ENCODE results near the gene TBC1D9B. TPM values are rescaled to one million over a fixed set of nuclear protein-coding genes. Genes with fewer than 3 reads are reported as not detected.

The TBC1D9B gene
- total RNA-seq, 1 donor from 2014 or later, result 92.4 TPM

DNA sequence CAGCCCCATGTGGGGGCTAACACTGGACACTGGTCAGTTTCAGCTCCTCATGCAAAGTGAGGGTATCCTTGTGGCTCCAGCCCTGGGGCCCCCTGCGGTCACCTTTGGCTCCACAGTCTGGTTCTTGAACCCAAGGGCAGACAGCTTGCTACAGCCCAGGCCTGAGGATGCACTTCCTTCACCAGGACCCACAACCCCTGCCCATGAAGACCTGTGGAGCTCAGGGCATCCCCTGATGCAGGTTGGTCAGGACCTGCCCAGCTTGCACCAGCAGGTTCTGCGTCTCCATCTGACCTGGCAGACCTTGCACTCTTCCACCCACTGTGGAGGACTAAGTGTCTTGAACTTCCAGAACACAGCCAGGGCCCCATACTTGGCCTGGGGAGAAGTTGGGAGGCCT, 45.4 kb downstream of the TBC1D9B start:
- Histone ChIP-seq H3K36me3 (peaks cover 45% of the 10 kb centered on the region), H3K9me3 (no peaks in the 10 kb centered on the region), H3K27me3 (no peaks in the 10 kb centered on the region), H3K4me1 (peaks cover 7% of the 10 kb centered on the region), H3K27ac (no peak overlapping the region), H3K4me3 (no peak overlapping the region)
- TF ChIP-seq, protein P1, sequence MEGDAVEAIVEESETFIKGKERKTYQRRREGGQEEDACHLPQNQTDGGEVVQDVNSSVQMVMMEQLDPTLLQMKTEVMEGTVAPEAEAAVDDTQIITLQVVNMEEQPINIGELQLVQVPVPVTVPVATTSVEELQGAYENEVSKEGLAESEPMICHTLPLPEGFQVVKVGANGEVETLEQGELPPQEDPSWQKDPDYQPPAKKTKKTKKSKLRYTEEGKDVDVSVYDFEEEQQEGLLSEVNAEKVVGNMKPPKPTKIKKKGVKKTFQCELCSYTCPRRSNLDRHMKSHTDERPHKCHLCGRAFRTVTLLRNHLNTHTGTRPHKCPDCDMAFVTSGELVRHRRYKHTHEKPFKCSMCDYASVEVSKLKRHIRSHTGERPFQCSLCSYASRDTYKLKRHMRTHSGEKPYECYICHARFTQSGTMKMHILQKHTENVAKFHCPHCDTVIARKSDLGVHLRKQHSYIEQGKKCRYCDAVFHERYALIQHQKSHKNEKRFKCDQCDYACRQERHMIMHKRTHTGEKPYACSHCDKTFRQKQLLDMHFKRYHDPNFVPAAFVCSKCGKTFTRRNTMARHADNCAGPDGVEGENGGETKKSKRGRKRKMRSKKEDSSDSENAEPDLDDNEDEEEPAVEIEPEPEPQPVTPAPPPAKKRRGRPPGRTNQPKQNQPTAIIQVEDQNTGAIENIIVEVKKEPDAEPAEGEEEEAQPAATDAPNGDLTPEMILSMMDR (IDR thresholded peaks at IDR 0.05), result no peak
- DNase-seq (no peak), ATAC-seq (no peak)
- intact Hi-C loops (cut with DNase I), result no loop called here

DNA sequence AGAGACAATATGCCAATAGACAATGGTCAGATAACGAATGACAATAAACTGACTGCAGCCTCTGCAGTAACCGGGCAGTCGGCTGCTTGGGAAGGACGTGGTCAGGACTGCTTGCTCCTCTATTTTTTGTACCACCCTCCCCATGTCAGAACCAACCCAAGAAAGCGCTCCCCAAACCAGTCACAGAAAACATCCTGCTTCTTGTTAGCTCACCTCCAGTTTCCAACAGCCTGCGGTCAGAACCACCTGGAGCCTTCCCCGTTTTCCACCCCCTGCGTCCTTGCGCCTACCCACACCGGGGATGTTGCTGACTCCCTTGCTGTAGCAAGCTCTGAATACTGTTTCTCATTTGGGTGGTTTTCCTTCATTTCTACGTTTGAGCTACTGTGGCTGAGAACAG, 47.4 kb downstream of the TBC1D9B start:
- no peak for ATAC-seq
- H3K4me1 ChIP-seq, result peaks cover 10% of the 10 kb centered on the region
- no peak overlapping the region for H3K4me3 ChIP-seq
- H3K27ac ChIP-seq, result no peak overlapping the region
- intact Hi-C loops (cut with DNase I), result no loop called here
- no peaks in the 10 kb centered on the region for H3K9me3 ChIP-seq
- TF ChIP-seq, protein P1 (IDR thresholded peaks at IDR 0.05), result no peak
- DNase-seq, result no peak
- peaks cover 27% of the 10 kb centered on the region for H3K36me3 ChIP-seq
- H3K27me3 ChIP-seq, result no peaks in the 10 kb centered on the region

DNA sequence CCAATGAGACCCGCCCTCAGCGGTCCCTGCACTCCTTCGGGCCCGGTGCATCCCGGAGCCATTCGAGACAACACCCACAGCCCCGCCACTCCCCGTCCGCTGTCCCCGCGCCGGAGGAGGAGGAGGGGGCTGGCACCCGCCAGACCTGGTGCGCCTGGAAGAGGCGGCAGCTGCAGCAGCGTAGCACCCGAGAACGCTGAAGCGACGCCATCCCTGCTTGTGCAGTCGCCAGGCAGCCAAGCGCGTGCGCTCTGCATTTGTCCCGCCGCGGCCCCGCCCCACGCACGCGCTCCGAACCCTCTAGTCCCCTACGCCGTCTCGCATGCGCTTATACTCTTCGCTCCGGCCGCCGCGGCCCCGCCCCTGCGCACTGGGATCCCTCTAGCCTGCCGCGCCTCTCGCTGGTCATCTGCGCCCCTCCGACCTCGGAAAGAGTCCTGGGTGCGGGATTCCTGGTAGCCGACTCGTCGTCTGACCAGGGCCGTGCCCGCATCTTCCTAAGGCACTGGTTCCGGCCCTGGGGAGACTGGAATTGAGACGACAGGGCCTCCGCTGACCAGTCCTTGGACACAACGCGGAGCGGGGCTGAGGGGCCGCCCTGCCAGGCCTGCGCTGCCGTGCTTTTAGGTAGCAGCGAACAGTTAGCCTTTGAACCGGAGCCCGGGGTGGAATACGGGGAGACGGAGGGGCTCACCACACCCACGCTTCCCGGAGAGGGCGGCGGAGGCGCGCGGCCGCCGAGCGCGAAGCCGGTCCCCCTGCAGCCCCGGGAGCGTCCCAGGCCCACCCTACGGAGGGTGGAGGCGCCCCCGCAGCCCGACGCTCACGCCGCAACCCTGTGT, 48.9 kb downstream of the TBC1D9B start, which contains the start of gene MRNIP:
TSS of gene MRNIP (minus strand) at position 232 of the 842 bp plus-strand sequence. CDS start at position 211, 21 bp downstream.
- ATAC-seq (peak; percentile 99), DNase-seq (peak; percentile 99)
- peak within 1 kb of the TSS; percentile 82 for H3K27ac ChIP-seq
- peaks cover 10% of the 10 kb centered on the region for H3K4me1 ChIP-seq
- H3K4me3 ChIP-seq, result peak within 1 kb of the TSS; percentile 94
- H3K27me3 ChIP-seq, result no peaks in the 10 kb centered on the region
- TF ChIP-seq, protein P1 (IDR thresholded peaks at IDR 0.05), result no peak
- intact Hi-C loops (cut with DNase I), result no loop called here
- peaks cover 17% of the 10 kb centered on the region for H3K36me3 ChIP-seq
- no peaks in the 10 kb centered on the region for H3K9me3 ChIP-seq

DNA sequence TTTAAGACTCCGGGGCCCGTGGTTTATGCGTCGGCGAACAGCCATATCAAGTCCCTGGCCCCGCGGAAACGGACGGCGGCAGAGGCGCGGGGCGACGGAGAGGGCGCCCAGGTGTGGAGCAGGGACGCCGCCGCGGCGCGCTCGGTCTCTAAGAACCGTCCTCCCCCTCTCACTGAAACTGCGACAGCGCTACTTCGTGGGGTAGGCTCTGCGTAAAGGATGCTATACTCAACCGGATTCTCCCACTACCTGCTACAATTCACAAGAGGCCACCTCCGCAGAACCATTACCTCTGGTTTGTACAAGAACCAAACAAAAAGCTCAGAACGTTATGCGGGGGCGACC, 49.5 kb downstream of the TBC1D9B start:
- intact Hi-C loops (cut with DNase I), result no loop called here
- Histone ChIP-seq H3K27me3 (no peaks in the 10 kb centered on the region), H3K36me3 (peaks cover 12% of the 10 kb centered on the region), H3K4me3 (peak overlapping the region; percentile 94), H3K27ac (peak overlapping the region; percentile 82), H3K9me3 (no peaks in the 10 kb centered on the region), H3K4me1 (peaks cover 10% of the 10 kb centered on the region)
- peak; percentile 57 for ATAC-seq
- DNase-seq, result peak; percentile 75
- TF ChIP-seq, protein P1 (IDR thresholded peaks at IDR 0.05), result no peak

DNA sequence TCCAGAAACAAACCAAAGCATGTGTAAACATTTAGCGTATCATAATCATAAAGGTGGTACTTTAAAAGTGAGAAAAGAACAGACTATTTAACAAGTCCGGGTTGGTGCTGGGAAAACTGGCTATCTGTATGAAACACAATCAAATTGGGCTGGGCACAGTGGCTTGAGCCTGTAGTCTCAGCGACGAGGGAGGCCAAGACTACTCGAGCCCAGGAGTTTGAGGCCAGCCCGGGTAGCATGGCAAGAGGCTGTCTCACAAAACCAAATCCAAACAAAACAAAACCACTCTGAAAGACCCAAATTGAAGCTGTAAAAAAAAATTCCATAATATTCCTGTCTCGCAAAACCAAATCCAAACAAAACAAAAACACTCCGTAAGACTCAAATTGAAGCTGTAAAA, 53.3 kb downstream of the TBC1D9B start:
- ATAC-seq (no peak), DNase-seq (no peak)
- no peaks in the 10 kb centered on the region for H3K9me3 ChIP-seq
- H3K36me3 ChIP-seq, result peaks cover 35% of the 10 kb centered on the region
- intact Hi-C loops (cut with DNase I), result no loop called here
- TF ChIP-seq, protein P1 (IDR thresholded peaks at IDR 0.05), result no peak
- no peak overlapping the region for H3K27ac ChIP-seq
- H3K4me1 ChIP-seq, result peaks cover 8% of the 10 kb centered on the region
- no peak overlapping the region for H3K4me3 ChIP-seq
- no peaks in the 10 kb centered on the region for H3K27me3 ChIP-seq

All from upper lobe of right lung (tissue), 1 donor.